NOMO-1 treated with DMSO at 0.1 percent for 48 hours (cell line): ENCODE data around the gene PLXNB1.
"Not testable (repeated sequence)": the region's sequence is repeated elsewhere in the genome, so short reads cannot be mapped to it uniquely, and the experiment has no call there.

Source experiments
- DNase-seq: peaks from one replicate; lab custom pipeline; 2025; ENCODE audit not compliant: unreplicated experiment; lab: John Stamatoyannopoulos, UW

PLXNB1 gene

GRCh38 chr3:48407542-48408099 is 22.3 kb downstream of the PLXNB1 start:
- DNase-seq, result no peak

- no peak for DNase-seq
Measured at GRCh38 chr3:48406443-48407431, 23.1 kb downstream of the PLXNB1 start.

GRCh38 chr3:48405971-48406370 is 23.9 kb downstream of the PLXNB1 start:
- no peak for DNase-seq

- no peak for DNase-seq
Measured at GRCh38 chr3:48405343-48405881, 24.5 kb downstream of the PLXNB1 start.

- no peak for DNase-seq
Measured at GRCh38 chr3:48404440-48405342, 25.2 kb downstream of the PLXNB1 start.

GRCh38 chr3:48403533-48404439 is 26.1 kb downstream of the PLXNB1 start:
- DNase-seq, result no peak

- DNase-seq, result no peak
Measured at GRCh38 chr3:48402907-48403306, 27.0 kb downstream of the PLXNB1 start.

- no peak for DNase-seq
Measured at GRCh38 chr3:48402281-48402732, 27.6 kb downstream of the PLXNB1 start.

GRCh38 chr3:48401434-48401901 is 28.4 kb downstream of the PLXNB1 start:
- not testable (repeated sequence) for DNase-seq

GRCh38 chr3:48400824-48401433 is 29.0 kb downstream of the PLXNB1 start:
- peak; percentile 43 for DNase-seq

GRCh38 chr3:48399387-48400172 is 30.3 kb downstream of the PLXNB1 start:
- DNase-seq, result no peak

- DNase-seq, result no peak
Measured at GRCh38 chr3:48398701-48399386, 31.0 kb downstream of the PLXNB1 start.

- DNase-seq, result no peak
Measured at GRCh38 chr3:48397767-48398681, 31.9 kb downstream of the PLXNB1 start.

- no peak for DNase-seq
Measured at GRCh38 chr3:48395714-48396113, 34.2 kb downstream of the PLXNB1 start.

- DNase-seq, result no peak
Measured at GRCh38 chr3:48394391-48394790, 35.5 kb downstream of the PLXNB1 start.

- DNase-seq, result no peak
Measured at GRCh38 chr3:48388966-48389365, 40.9 kb downstream of the PLXNB1 start.

- no peak for DNase-seq
Measured at GRCh38 chr3:48387634-48388033, 42.3 kb downstream of the PLXNB1 start.
